Measurements from ENCODE around the gene FBXO27. TPM values are rescaled to one million over a fixed set of nuclear protein-coding genes. Genes with fewer than 3 reads are reported as not detected.
"Not testable (repeated sequence)": the region's sequence is repeated elsewhere in the genome, so short reads cannot be mapped to it uniquely, and the experiment has no call there.

FBXO27 gene
- total RNA-seq, 8 experiments from 2014 or later = 0.67 to 5.4 (median 3.3) TPM

- H3K27ac ChIP-seq; in situ Hi-C loops (cut with MboI; ENCODE audit: low pct_unique_long_range_greater_than_20kb in 2 of 9, low sequenced_read_pairs in 9 of 9, unreplicated experiment in 9 of 9); ATAC-seq (replicated peaks in 6 of 8); H3K4me1 ChIP-seq (replicated peaks in 1 of 2); H3K4me3 ChIP-seq: not testable (repeated sequence)
- WGBS, 10 experiments = 60 to 94% (median 86%) methylated on average over 1 to 3 of the region's 3 CpGs; no CpG with 5 or more reads in 7 of the 10 experiments
Measured at GRCh38 chr19:38997576-38997975, 34.8 kb downstream of the FBXO27 start.

DNA sequence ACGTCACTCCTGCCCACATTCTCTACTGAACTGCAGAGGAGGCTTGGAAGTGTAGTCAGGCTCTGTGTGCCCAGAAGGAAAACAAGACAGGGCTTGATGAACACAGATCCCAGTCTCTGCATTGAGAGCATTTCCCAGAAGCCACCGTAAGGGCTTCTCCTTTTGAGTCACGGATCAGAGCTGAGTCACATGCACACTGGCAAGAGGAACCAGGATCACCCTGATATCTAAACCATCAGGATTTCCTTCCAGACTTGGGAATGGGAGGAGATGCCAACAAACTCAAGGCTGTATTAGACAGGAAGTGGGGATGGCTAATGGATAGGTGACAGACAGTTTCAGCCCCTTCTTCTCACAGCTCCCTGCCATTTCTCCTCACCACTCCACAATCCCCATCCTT is 39.1 kb downstream of the FBXO27 start:
- in situ Hi-C loops (cut with MboI; ENCODE audit: low pct_unique_long_range_greater_than_20kb in 2 of 9, low sequenced_read_pairs in 9 of 9, unreplicated experiment in 9 of 9) = no loop called here
- H3K4me3 ChIP-seq = no peak overlapping the region
- peaks cover 2 to 8% of the 10 kb centered on the region in 2 donors for H3K4me1 ChIP-seq (replicated peaks in 1 of 2)
- H3K27ac ChIP-seq = no peak overlapping the region
- ATAC-seq (replicated peaks in 6 of 8) = peak in 2 of 8 experiments; percentile 14 to 74
- WGBS, 10 experiments = 17 to 43% methylated on average over 1 to 2 of the region's 3 CpGs; no CpG with 5 or more reads in 8 of the 10 experiments

- 25 to 100% (median 65%) methylated on average over 1 to 7 of the region's 13 CpGs; no CpG with 5 or more reads in 2 of the 10 experiments for WGBS, 10 experiments
- in situ Hi-C loops (cut with MboI; ENCODE audit: low pct_unique_long_range_greater_than_20kb in 2 of 9, low sequenced_read_pairs in 9 of 9, unreplicated experiment in 9 of 9) = no loop called here
- H3K4me1 ChIP-seq (replicated peaks in 1 of 2) = peaks cover 2 to 8% of the 10 kb centered on the region in 2 donors
- H3K27ac ChIP-seq = no peak overlapping the region
- H3K4me3 ChIP-seq = no peak overlapping the region
- no peak for ATAC-seq (replicated peaks in 6 of 8)
Measured at GRCh38 chr19:38990949-38991697, 41.2 kb downstream of the FBXO27 start.

- WGBS, 10 experiments = 14 to 93% (median 80%) methylated on average over 1 of the region's 1 CpG; no CpG with 5 or more reads in 3 of the 10 experiments
- H3K4me3 ChIP-seq; H3K4me1 ChIP-seq (replicated peaks in 1 of 2); ATAC-seq (replicated peaks in 6 of 8); in situ Hi-C loops (cut with MboI; ENCODE audit: low pct_unique_long_range_greater_than_20kb in 2 of 9, low sequenced_read_pairs in 9 of 9, unreplicated experiment in 9 of 9); H3K27ac ChIP-seq: not testable (repeated sequence)
Measured at GRCh38 chr19:38989614-38990013, 42.7 kb downstream of the FBXO27 start.

GRCh38 chr19:38989066-38989605 is 43.2 kb downstream of the FBXO27 start:
- ATAC-seq (replicated peaks in 6 of 8) = peak; percentile 80 to 96 (median 93)
- H3K4me1 ChIP-seq (replicated peaks in 1 of 2) = peaks cover 2 to 8% of the 10 kb centered on the region in 2 donors
- WGBS, 10 experiments = 7 to 20% (median 13%) methylated on average over 1 to 5 of the region's 12 CpGs; no CpG with 5 or more reads in 5 of the 10 experiments
- in situ Hi-C loops (cut with MboI; ENCODE audit: low pct_unique_long_range_greater_than_20kb in 2 of 9, low sequenced_read_pairs in 9 of 9, unreplicated experiment in 9 of 9) = no loop called here
- peak overlapping the region; percentile 16 to 23 for H3K27ac ChIP-seq
- no peak overlapping the region for H3K4me3 ChIP-seq

- peak overlapping the region; percentile 16 to 23 for H3K27ac ChIP-seq
- H3K4me3 ChIP-seq; H3K4me1 ChIP-seq (replicated peaks in 1 of 2); ATAC-seq (replicated peaks in 6 of 8); in situ Hi-C loops (cut with MboI; ENCODE audit: low pct_unique_long_range_greater_than_20kb in 2 of 9, low sequenced_read_pairs in 9 of 9, unreplicated experiment in 9 of 9): not testable (repeated sequence)
- WGBS, 10 experiments = 59 to 100% (median 82%) methylated on average over 1 to 3 of the region's 4 CpGs; no CpG with 5 or more reads in 3 of the 10 experiments
Measured at GRCh38 chr19:38988627-38989026, 43.7 kb downstream of the FBXO27 start.

- H3K4me3 ChIP-seq; H3K4me1 ChIP-seq (replicated peaks in 1 of 2); in situ Hi-C loops (cut with MboI; ENCODE audit: low pct_unique_long_range_greater_than_20kb in 2 of 9, low sequenced_read_pairs in 9 of 9, unreplicated experiment in 9 of 9); H3K27ac ChIP-seq; ATAC-seq (replicated peaks in 6 of 8): not testable (repeated sequence)
- 53 to 100% (median 89%) methylated on average over 1 to 6 of the region's 6 CpGs; no CpG with 5 or more reads in 2 of the 10 experiments for WGBS, 10 experiments
Measured at GRCh38 chr19:38987745-38988144, 44.6 kb downstream of the FBXO27 start.

DNA sequence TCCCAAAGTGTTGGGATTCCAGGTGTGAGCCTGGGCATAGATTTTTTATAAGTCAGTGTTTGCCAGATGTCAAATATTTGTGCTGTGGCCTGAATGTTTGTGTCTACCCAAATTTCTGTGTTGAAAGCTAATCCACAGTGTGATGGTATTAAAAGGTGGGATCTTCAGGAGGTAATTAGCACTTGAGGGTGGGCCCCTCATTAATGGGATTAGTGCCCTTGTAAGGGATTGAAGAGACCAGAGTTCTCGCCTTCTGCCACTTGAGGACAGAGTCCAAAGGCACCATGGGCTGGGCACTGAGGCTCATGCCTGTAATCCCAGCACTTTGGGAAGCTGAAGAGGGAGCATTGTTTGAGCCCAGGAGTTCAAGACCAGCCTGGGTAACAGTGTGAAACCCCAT is 47.1 kb downstream of the FBXO27 start:
- in situ Hi-C loops (cut with MboI; ENCODE audit: low pct_unique_long_range_greater_than_20kb in 2 of 9, low sequenced_read_pairs in 9 of 9, unreplicated experiment in 9 of 9) = no loop called here
- H3K4me1 ChIP-seq (replicated peaks in 1 of 2) = peaks cover 2 to 8% of the 10 kb centered on the region in 2 donors
- no peak for ATAC-seq (replicated peaks in 6 of 8)
- H3K27ac ChIP-seq = no peak overlapping the region
- H3K4me3 ChIP-seq = no peak overlapping the region
- WGBS, 10 experiments = 83 to 100% (median 100%) methylated on average over 1 of the region's 1 CpG; no CpG with 5 or more reads in 6 of the 10 experiments

DNA sequence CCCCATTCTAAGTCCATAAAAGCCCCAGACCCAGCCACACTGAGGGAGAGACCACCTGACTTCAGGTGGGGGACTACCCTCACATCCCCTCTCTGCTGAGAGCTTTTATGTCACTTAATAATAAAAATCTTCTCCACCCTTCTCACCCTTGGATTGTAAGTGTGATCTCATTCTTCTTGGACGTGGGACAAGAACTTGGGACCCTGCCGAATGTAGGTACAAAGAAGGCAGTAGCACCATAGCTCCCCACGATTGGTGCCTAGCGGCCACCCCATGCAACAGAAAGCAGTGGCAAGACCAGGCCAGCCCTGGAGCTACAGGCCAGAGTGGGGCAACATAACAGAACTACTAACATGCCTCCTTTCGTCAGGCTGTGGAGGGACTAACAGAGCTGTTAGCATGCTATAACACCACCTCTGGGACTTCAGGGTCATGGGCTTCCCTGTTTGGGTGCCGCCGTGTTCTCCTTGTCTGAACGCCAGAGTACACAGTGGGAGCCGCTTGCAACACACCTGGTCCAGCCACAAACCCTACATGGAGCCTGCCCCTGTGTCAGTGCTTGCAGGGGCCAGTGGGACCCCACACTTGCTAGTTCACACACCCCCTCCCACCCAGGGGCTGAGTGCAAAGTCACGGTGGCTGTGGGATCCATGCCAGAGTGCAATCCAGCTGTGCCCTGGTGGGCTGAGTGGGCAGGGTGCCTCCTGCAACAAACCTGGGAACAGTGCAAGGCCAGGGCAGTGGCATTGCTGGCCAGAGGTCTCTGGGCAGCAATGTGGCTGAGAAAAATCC is 51.6 kb downstream of the FBXO27 start:
- WGBS, 10 experiments = 67 to 85% (median 77%) methylated on average over 1 to 7 of the region's 10 CpGs; no CpG with 5 or more reads in 6 of the 10 experiments
- in situ Hi-C loops (cut with MboI; ENCODE audit: low pct_unique_long_range_greater_than_20kb in 2 of 9, low sequenced_read_pairs in 9 of 9, unreplicated experiment in 9 of 9) = no loop called here
- no peak overlapping the region for H3K4me3 ChIP-seq
- no peak for ATAC-seq (replicated peaks in 6 of 8)
- H3K4me1 ChIP-seq (replicated peaks in 1 of 2) = peaks cover 6% of the 10 kb centered on the region in 2 donors
- no peak overlapping the region for H3K27ac ChIP-seq

- ATAC-seq (replicated peaks in 6 of 8) = no peak
- Histone ChIP-seq H3K4me3 (no peak overlapping the region), H3K4me1 (replicated peaks in 1 of 2) (peaks cover 6% of the 10 kb centered on the region in 2 donors), H3K27ac (no peak overlapping the region)
- in situ Hi-C loops (cut with MboI; ENCODE audit: low pct_unique_long_range_greater_than_20kb in 2 of 9, low sequenced_read_pairs in 9 of 9, unreplicated experiment in 9 of 9) = no loop called here
- WGBS, 10 experiments = 33 to 88% (median 64%) methylated on average over 1 to 5 of the region's 5 CpGs; no CpG with 5 or more reads in 3 of the 10 experiments
Measured at GRCh38 chr19:38979812-38980211, 52.5 kb downstream of the FBXO27 start.

- WGBS, 10 experiments = 96 to 100% (median 100%) methylated on average over 1 to 3 of the region's 3 CpGs; no CpG with 5 or more reads in 5 of the 10 experiments
- no peak for ATAC-seq (replicated peaks in 6 of 8)
- in situ Hi-C loops (cut with MboI; ENCODE audit: low pct_unique_long_range_greater_than_20kb in 2 of 9, low sequenced_read_pairs in 9 of 9, unreplicated experiment in 9 of 9) = no loop called here
- peaks cover 6% of the 10 kb centered on the region in 2 donors for H3K4me1 ChIP-seq (replicated peaks in 1 of 2)
- no peak overlapping the region for H3K4me3 ChIP-seq
- no peak overlapping the region for H3K27ac ChIP-seq
Measured at GRCh38 chr19:38978326-38978689, 54.0 kb downstream of the FBXO27 start.

GRCh38 chr19:38977445-38978325 is 54.7 kb downstream of the FBXO27 start:
- ATAC-seq (replicated peaks in 6 of 8) = peak in 5 of 8 experiments; percentile 34 to 53 (median 50)
- no peak overlapping the region for H3K27ac ChIP-seq
- in situ Hi-C loops (cut with MboI; ENCODE audit: low pct_unique_long_range_greater_than_20kb in 2 of 9, low sequenced_read_pairs in 9 of 9, unreplicated experiment in 9 of 9) = no loop called here
- WGBS, 10 experiments = 68 to 96% (median 82%) methylated on average over 1 to 12 of the region's 15 CpGs
- no peak overlapping the region for H3K4me3 ChIP-seq
- peaks cover 6% of the 10 kb centered on the region in 2 donors for H3K4me1 ChIP-seq (replicated peaks in 1 of 2)

Data from motor neuron (in vitro differentiated cells).